GM12865 (cell line): ENCODE results near the gene TTF1.

Experiments used
- DNase-seq: peaks from one replicate; pipeline ENCODE4 v3.0.0; 2010; ENCODE audit warnings: low read depth
- H3K4me3 ChIP-seq: 2 replicates; pipeline ENCODE4 v1.5.1; 2011; ENCODE audit warnings: mild to moderate bottlenecking, low read depth, low read length, control low read depth
- TF ChIP-seq, protein P1 (sequence below): IDR thresholded peaks from 2 replicates; pipeline ENCODE4 v1.5.1; 2011; ENCODE audit warnings: low read length, control low read depth, low read depth, inconsistent platforms; ENCODE audit not compliant: insufficient read depth; ENCODE audit errors: missing control alignments

TTF1 gene, protein sequence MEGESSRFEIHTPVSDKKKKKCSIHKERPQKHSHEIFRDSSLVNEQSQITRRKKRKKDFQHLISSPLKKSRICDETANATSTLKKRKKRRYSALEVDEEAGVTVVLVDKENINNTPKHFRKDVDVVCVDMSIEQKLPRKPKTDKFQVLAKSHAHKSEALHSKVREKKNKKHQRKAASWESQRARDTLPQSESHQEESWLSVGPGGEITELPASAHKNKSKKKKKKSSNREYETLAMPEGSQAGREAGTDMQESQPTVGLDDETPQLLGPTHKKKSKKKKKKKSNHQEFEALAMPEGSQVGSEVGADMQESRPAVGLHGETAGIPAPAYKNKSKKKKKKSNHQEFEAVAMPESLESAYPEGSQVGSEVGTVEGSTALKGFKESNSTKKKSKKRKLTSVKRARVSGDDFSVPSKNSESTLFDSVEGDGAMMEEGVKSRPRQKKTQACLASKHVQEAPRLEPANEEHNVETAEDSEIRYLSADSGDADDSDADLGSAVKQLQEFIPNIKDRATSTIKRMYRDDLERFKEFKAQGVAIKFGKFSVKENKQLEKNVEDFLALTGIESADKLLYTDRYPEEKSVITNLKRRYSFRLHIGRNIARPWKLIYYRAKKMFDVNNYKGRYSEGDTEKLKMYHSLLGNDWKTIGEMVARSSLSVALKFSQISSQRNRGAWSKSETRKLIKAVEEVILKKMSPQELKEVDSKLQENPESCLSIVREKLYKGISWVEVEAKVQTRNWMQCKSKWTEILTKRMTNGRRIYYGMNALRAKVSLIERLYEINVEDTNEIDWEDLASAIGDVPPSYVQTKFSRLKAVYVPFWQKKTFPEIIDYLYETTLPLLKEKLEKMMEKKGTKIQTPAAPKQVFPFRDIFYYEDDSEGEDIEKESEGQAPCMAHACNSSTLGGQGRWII

DNA sequence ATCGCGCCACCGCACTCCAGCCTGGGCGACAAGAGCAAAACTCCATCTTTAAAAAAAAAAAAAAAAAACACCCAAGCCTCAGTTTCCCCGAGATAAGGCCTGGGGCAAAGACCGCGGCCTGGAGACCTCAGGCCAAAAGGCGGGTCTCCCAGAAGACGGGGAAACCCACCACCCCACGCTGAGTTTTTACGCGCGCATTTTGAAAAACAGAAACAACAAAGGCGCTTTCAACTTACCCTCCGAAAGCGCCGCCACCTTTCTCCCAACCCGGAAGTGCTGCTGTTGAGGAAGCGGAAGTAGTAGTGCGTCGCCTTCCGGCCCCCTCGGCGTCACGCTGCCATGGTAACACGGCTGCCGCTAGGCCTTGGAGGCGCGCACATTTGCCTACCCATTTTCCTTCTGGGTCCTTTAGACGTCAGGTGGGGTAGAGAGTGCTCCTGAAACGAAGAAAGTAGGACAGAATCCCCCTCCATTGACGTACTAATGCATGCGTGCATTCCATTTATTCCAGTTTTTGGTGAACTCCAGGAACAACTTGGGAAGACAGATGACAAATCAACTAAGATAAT lies at the start of gene TTF1:
TTF1 (minus strand) TSS at position 287 of the 569 bp plus-strand sequence. CDS start 4,019 bp downstream, outside the sequence.
- peak; percentile 96 for DNase-seq
- peak within 1 kb of the TSS; percentile 92 for H3K4me3 ChIP-seq
- TF ChIP-seq, protein P1, sequence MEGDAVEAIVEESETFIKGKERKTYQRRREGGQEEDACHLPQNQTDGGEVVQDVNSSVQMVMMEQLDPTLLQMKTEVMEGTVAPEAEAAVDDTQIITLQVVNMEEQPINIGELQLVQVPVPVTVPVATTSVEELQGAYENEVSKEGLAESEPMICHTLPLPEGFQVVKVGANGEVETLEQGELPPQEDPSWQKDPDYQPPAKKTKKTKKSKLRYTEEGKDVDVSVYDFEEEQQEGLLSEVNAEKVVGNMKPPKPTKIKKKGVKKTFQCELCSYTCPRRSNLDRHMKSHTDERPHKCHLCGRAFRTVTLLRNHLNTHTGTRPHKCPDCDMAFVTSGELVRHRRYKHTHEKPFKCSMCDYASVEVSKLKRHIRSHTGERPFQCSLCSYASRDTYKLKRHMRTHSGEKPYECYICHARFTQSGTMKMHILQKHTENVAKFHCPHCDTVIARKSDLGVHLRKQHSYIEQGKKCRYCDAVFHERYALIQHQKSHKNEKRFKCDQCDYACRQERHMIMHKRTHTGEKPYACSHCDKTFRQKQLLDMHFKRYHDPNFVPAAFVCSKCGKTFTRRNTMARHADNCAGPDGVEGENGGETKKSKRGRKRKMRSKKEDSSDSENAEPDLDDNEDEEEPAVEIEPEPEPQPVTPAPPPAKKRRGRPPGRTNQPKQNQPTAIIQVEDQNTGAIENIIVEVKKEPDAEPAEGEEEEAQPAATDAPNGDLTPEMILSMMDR, result no peak

DNA sequence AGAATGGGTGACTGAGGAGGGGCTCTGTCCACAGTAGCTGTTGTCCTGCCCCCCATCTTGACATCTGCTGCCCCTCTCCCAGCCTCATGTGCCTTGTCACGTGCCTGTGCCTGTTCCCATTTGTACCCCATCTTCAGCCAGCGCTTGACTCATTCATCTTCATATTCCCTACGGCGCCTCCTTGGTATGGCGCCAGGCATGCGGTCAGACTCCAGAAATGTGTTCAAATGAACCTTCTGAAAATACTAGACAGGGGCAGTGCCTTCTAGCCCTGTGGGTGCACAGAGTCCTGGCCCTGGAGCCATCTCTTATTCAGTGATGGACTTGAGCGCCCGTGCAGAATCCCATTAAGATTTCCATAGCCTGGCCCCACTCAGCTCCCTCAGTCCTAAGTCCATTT lies 49.6 kb upstream of the TTF1 start:
- DNase-seq, result no peak
- no peak overlapping the region for H3K4me3 ChIP-seq
- TF ChIP-seq, protein P1, result no peak

DNA sequence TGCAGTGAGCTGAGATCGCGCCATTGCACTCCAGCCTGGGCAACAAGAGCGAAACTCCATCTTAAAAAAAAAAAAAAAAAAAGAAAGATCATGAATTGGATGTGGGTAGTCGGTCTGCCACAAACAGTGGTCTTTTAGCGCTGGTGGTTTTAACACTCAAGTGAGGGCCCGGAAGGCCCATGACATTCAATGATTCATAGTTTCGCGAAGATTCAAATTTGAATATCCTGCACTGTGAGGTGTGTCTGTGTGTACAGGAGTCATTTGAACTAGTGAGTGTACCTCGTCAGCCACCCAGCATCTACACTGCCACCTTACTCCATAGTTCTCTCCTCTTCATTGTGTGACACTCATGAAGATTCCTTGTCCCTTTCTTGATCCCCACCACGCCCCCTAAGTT lies 44.6 kb upstream of the TTF1 start:
- H3K4me3 ChIP-seq, result no peak overlapping the region
- DNase-seq, result no peak
- TF ChIP-seq, protein P1, result no peak

DNA sequence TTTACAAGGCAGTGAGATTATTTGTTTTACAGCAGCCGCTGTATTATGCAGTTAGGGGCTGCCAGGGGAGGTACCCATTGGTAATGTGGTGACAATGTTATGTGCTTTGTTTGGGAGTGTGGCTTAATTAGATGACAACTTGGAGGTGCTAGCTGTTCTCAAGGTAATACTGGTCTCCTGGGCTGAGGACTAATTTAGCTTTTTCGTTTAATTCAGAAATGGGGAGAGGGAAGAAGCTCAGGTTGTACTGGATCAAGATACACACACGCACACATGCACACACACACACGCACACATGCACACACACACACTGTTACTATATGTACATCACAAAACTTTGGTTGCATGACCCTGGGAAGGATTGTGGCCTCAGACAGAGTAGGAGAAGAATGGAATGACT lies 41.3 kb upstream of the TTF1 start:
- TF ChIP-seq, protein P1, result no peak
- no peak overlapping the region for H3K4me3 ChIP-seq
- no peak for DNase-seq

DNA sequence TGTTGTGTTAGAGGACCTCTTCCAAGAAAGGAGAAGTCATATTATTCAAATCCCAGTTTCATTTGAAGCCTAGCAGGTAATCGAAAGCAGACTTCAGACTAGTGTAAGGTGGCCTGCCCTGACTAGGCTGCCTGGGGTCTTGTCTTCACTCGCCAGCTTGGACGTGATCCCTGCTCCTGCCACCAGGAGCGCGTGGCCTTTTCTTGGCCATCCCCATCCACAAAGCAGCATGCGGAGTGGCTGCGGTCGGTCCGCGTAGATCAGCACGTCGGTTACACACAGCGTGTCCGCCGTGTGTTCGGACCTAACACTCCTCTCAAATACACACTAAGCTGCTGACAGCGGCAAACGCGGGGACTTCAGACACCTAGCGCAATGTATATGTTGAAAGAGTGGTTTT lies 40.7 kb upstream of the TTF1 start:
- TF ChIP-seq, protein P1, result no peak
- DNase-seq, result no peak
- no peak overlapping the region for H3K4me3 ChIP-seq

DNA sequence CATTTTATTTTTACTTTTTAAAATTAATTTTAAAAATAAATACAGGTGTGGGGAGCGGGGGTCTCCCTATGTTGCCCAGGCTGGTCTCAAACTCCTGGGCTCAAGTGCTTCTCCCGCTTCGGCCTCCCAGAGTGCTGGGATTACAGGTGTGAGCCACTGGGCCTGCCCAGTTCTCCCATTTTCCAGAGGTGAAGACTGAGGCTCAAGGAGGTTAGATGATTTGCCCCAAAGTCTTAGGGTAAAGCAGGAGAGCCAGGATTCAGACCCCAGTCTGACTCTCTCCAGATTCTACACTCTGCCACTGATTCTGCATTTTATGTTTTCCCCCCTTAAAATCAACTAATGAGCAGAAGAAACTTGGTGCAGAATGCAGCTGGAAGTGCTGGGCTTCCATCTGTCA lies 40.2 kb upstream of the TTF1 start:
- no peak for DNase-seq

More for the DNA sequence above, 40.2 kb upstream of the TTF1 start:
- H3K4me3 ChIP-seq, result no peak overlapping the region
- TF ChIP-seq, protein P1, result no peak
